ENCODE data around the gene NRK. TPM values are rescaled to one million over a fixed set of nuclear protein-coding genes. Genes with fewer than 3 reads are reported as not detected.
"Not testable (repeated sequence)": the region's sequence is repeated elsewhere in the genome, so short reads cannot be mapped to it uniquely, and the experiment has no call there.

NRK gene
- total and polyA plus RNA-seq, 11 donors: 0.43 to 5.4 (median 1.9) TPM

GRCh38 chrX:105829011-105829410 is 6.7 kb downstream of the NRK start:
- no peak overlapping the region for H3K4me3 ChIP-seq
- intact Hi-C loops (cut with DNase I): no loop called here
- peaks cover 0 to 6% (median 0%) of the 10 kb centered on the region in 9 donors for H3K27me3 ChIP-seq
- H3K9me3 ChIP-seq: no peaks in the 10 kb centered on the region
- TF ChIP-seq CTCF (IDR thresholded peaks at IDR 0.05) (no peak), POLR2A (IDR thresholded peaks at IDR 0.05) (no peak)
- no peak overlapping the region for H3K27ac ChIP-seq
- DNase-seq: no peak
- H3K36me3 ChIP-seq: no peaks in the 10 kb centered on the region
- H3K4me1 ChIP-seq: no peaks in the 10 kb centered on the region
- ATAC-seq: no peak
- WGBS, 4 donors: 20 to 44% (median 30%) methylated on average over 1 of the region's 1 CpG

- Histone ChIP-seq H3K4me1 (no peaks in the 10 kb centered on the region), H3K27ac (peak overlapping the region in 1 of 12 donors; percentile 8), H3K9me3 (no peaks in the 10 kb centered on the region), H3K27me3 (peaks cover 0 to 20% (median 0%) of the 10 kb centered on the region in 9 donors), H3K36me3 (no peaks in the 10 kb centered on the region), H3K4me3 (no peak overlapping the region)
- ATAC-seq (peak; percentile 78 to 81 (median 80)), DNase-seq (peak; percentile 40 to 79 (median 56))
- intact Hi-C loops (cut with DNase I): no loop called here
- 17 to 38% (median 19%) methylated on average over 2 of the region's 2 CpGs for WGBS, 4 donors
- TF ChIP-seq CTCF (IDR thresholded peaks at IDR 0.05): no peak
- no peak for TF ChIP-seq POLR2A (IDR thresholded peaks at IDR 0.05)
Observed at GRCh38 chrX:105837232-105837631, 14.9 kb downstream of the NRK start.

- Histone ChIP-seq H3K27me3 (peaks cover 0 to 23% (median 0%) of the 10 kb centered on the region in 9 donors), H3K9me3 (no peaks in the 10 kb centered on the region), H3K4me1 (no peaks in the 10 kb centered on the region), H3K4me3 (no peak overlapping the region), H3K27ac (no peak overlapping the region), H3K36me3 (no peaks in the 10 kb centered on the region)
- ATAC-seq: no peak
- no peak for DNase-seq
- intact Hi-C loops (cut with DNase I): no loop called here
- TF ChIP-seq CTCF (IDR thresholded peaks at IDR 0.05): no peak
- no peak for TF ChIP-seq POLR2A (IDR thresholded peaks at IDR 0.05)
- 31 to 63% (median 50%) methylated on average over 2 of the region's 2 CpGs for WGBS, 4 donors
Observed at GRCh38 chrX:105845631-105846030, 23.3 kb downstream of the NRK start.

GRCh38 chrX:105850100-105850499 is 27.8 kb downstream of the NRK start:
- H3K27me3 ChIP-seq; H3K4me3 ChIP-seq; intact Hi-C loops (cut with DNase I); H3K27ac ChIP-seq; H3K4me1 ChIP-seq; ATAC-seq; DNase-seq; H3K36me3 ChIP-seq; H3K9me3 ChIP-seq: not testable (repeated sequence)
- 77 to 88% (median 82%) methylated on average over 2 of the region's 2 CpGs for WGBS, 4 donors

GRCh38 chrX:105865709-105866108 is 43.4 kb downstream of the NRK start:
- no peaks in the 10 kb centered on the region for H3K36me3 ChIP-seq
- WGBS, 4 donors: 61 to 73% (median 65%) methylated on average over 3 of the region's 3 CpGs
- H3K27me3 ChIP-seq: peaks cover 0 to 6% (median 0%) of the 10 kb centered on the region in 9 donors
- intact Hi-C loops (cut with DNase I): no loop called here
- H3K27ac ChIP-seq: no peak overlapping the region
- H3K4me3 ChIP-seq: no peak overlapping the region
- DNase-seq (no peak), ATAC-seq (no peak)
- H3K4me1 ChIP-seq: no peaks in the 10 kb centered on the region
- H3K9me3 ChIP-seq: no peaks in the 10 kb centered on the region
- no peak for TF ChIP-seq POLR2A (IDR thresholded peaks at IDR 0.05)
- no peak for TF ChIP-seq CTCF (IDR thresholded peaks at IDR 0.05)
